ENCODE results near the gene KAT6B. TPM values are rescaled to one million over a fixed set of nuclear protein-coding genes. Genes with fewer than 3 reads are reported as not detected.
A peak's percentile ranks its signal among the peaks of the same experiment; 100 is the strongest.

Gene KAT6B
- total RNA-seq, 1 donor from 2014 or later: 21.3 TPM

- Histone ChIP-seq H3K4me3 (no peak overlapping the region), H3F3A (ENCODE audit: low read depth) (no peaks in the 10 kb centered on the region), H4K20me1 (ENCODE audit: low read depth) (no peaks in the 10 kb centered on the region), H3K36me3 (no peaks in the 10 kb centered on the region), H2AFZ (replicated peaks) (no peak overlapping the region), H3K27me3 (no peaks in the 10 kb centered on the region), H3K79me2 (ENCODE audit: low read depth) (no peaks in the 10 kb centered on the region), H3K4me2 (no peak overlapping the region), H3K4me1 (no peaks in the 10 kb centered on the region), H3K9me3 (ENCODE audit: low read depth) (no peaks in the 10 kb centered on the region), H3K9ac (no peak overlapping the region), H3K27ac (no peak overlapping the region)
- Mint-ChIP-seq H3K36me3 (no peaks in the 10 kb centered on the region), H3K4me3 (no peak overlapping the region), H3K9me3 (peaks cover 7% of the 10 kb centered on the region), H3K27me3 (ENCODE audit: insufficient read depth, low read depth) (peaks cover 6% of the 10 kb centered on the region), H3K4me1 (peaks cover 9% of the 10 kb centered on the region), H3K27ac (no peak overlapping the region)
- TF ChIP-seq, protein P1, sequence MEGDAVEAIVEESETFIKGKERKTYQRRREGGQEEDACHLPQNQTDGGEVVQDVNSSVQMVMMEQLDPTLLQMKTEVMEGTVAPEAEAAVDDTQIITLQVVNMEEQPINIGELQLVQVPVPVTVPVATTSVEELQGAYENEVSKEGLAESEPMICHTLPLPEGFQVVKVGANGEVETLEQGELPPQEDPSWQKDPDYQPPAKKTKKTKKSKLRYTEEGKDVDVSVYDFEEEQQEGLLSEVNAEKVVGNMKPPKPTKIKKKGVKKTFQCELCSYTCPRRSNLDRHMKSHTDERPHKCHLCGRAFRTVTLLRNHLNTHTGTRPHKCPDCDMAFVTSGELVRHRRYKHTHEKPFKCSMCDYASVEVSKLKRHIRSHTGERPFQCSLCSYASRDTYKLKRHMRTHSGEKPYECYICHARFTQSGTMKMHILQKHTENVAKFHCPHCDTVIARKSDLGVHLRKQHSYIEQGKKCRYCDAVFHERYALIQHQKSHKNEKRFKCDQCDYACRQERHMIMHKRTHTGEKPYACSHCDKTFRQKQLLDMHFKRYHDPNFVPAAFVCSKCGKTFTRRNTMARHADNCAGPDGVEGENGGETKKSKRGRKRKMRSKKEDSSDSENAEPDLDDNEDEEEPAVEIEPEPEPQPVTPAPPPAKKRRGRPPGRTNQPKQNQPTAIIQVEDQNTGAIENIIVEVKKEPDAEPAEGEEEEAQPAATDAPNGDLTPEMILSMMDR (IDR thresholded peaks at IDR 0.05): no peak
- TF ChIP-seq EZH2phosphoT487 (IDR thresholded peaks at IDR 0.05) (no peak), EZH2 (IDR thresholded peaks at IDR 0.05) (no peak)
- no peak for DNase-seq (ENCODE audit: low spot score)
Measured at GRCh38 chr10:75070961-75071428, 244.6 kb downstream of the KAT6B start.

DNA sequence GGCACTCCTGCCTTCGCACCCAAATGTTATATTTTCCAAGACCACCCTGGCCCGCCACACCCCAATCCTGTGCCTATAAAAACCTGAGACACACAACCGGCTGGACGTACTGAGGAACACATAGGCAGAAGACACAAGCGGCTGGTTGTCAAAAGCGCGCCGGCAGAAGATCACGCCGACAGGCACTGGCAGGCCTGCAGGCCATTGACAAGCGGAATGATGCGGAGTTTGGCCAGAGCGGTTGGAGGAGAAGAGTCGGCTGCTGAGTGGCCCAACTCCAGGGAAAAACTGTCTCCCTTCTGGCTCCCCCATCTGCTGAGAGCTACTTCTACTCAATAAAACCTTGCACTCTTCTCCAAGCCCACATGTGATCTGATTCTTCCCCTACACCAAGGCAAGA is 245.4 kb downstream of the KAT6B start:
- Histone ChIP-seq H3K4me1 (peaks cover 5% of the 10 kb centered on the region), H3K4me3 (no peak overlapping the region), H3F3A (ENCODE audit: low read depth) (peaks cover 6% of the 10 kb centered on the region), H3K36me3 (no peaks in the 10 kb centered on the region), H3K9ac (no peak overlapping the region), H4K20me1 (ENCODE audit: low read depth) (no peaks in the 10 kb centered on the region), H2AFZ (replicated peaks) (peak overlapping the region; percentile 77), H3K27me3 (no peaks in the 10 kb centered on the region), H3K27ac (no peak overlapping the region), H3K9me3 (ENCODE audit: low read depth) (no peaks in the 10 kb centered on the region), H3K4me2 (no peak overlapping the region), H3K79me2 (ENCODE audit: low read depth) (no peaks in the 10 kb centered on the region)
- DNase-seq (ENCODE audit: low spot score): no peak
- TF ChIP-seq, protein P1 (IDR thresholded peaks at IDR 0.05): no peak
- no peak for TF ChIP-seq EZH2 (IDR thresholded peaks at IDR 0.05)
- TF ChIP-seq EZH2phosphoT487 (IDR thresholded peaks at IDR 0.05): no peak
- Mint-ChIP-seq H3K4me1 (peaks cover 15% of the 10 kb centered on the region), H3K36me3 (no peaks in the 10 kb centered on the region), H3K27me3 (ENCODE audit: insufficient read depth, low read depth) (peaks cover 6% of the 10 kb centered on the region), H3K4me3 (no peak overlapping the region), H3K27ac (peak overlapping the region; percentile 60), H3K9me3 (peaks cover 7% of the 10 kb centered on the region)

GRCh38 chr10:75072727-75073126 is 246.3 kb downstream of the KAT6B start:
- no peak for TF ChIP-seq EZH2 (IDR thresholded peaks at IDR 0.05)
- TF ChIP-seq EZH2phosphoT487 (IDR thresholded peaks at IDR 0.05): no peak
- TF ChIP-seq, protein P1 (IDR thresholded peaks at IDR 0.05): no peak
- H2AFZ ChIP-seq (replicated peaks): no peak overlapping the region
- Mint-ChIP-seq H3K36me3 (no peaks in the 10 kb centered on the region), H3K27ac (no peak overlapping the region), H3K27me3 (ENCODE audit: insufficient read depth, low read depth) (peaks cover 6% of the 10 kb centered on the region), H3K4me1 (peaks cover 18% of the 10 kb centered on the region), H3K4me3 (no peak overlapping the region), H3K9me3 (peaks cover 7% of the 10 kb centered on the region)
- no peaks in the 10 kb centered on the region for H3K27me3 ChIP-seq
- H3K79me2 ChIP-seq (ENCODE audit: low read depth): no peaks in the 10 kb centered on the region
- no peak overlapping the region for H3K4me3 ChIP-seq
- no peak for DNase-seq (ENCODE audit: low spot score)
- peaks cover 7% of the 10 kb centered on the region for H3F3A ChIP-seq (ENCODE audit: low read depth)
- no peaks in the 10 kb centered on the region for H3K36me3 ChIP-seq
- H3K9ac ChIP-seq: no peak overlapping the region
- no peaks in the 10 kb centered on the region for H4K20me1 ChIP-seq (ENCODE audit: low read depth)
- peaks cover 5% of the 10 kb centered on the region for H3K4me1 ChIP-seq
- no peaks in the 10 kb centered on the region for H3K9me3 ChIP-seq (ENCODE audit: low read depth)
- H3K27ac ChIP-seq: no peak overlapping the region
- no peak overlapping the region for H3K4me2 ChIP-seq

Measured in neural progenitor cell (in vitro differentiated cells).